Panc1 (cell line): ENCODE results near the gene LYPD6. TPM values are rescaled to one million over a fixed set of nuclear protein-coding genes. Genes with fewer than 3 reads are reported as not detected.

ENCODE experiments used
- ATAC-seq: fragments of 200-7000 bp; cut with Tn5 transposase; 2 replicates; pipeline ENCODE4 v1.9.1; 2020; ENCODE audit warnings: mild to moderate bottlenecking, moderate library complexity
- BruUV-seq: library from RNA; stranded (reverse); fragments of 400-500 nt; replicated peaks from 2 replicates; lab custom pipeline; 2021; lab: Mats Ljungman, UMichigan
- CTCF ChIA-PET: fragments of 300-600 bp; sonication (Branson Sonifier 250); formaldehyde crosslinking; loops from one replicate; lab custom pipeline; 2022; ENCODE audit warnings: antibody characterized with exemption; lab: Charles Lee
- POLR2A ChIA-PET: fragments of 300-600 bp; sonication (Branson Sonifier 250); formaldehyde crosslinking; loops from one replicate; lab custom pipeline; 2022; ENCODE audit warnings: antibody characterized with exemption; lab: Charles Lee
- DNase-seq: peaks from one replicate; pipeline ENCODE4 v3.0.0-alpha.2; 2010; ENCODE audit warnings: low read depth, low spot score
- H3K27ac ChIP-seq: 2 replicates; pipeline ENCODE4 v1.5.1; 2011; ENCODE audit warnings: mild to moderate bottlenecking, low read length, inconsistent platforms
- H3K27me3 ChIP-seq: fragments of 200-500 bp; sonication (Bioruptor generic); 2 replicates; pipeline ENCODE4 v1.6.0; 2014; ENCODE audit warnings: low read length, inconsistent platforms; ENCODE audit not compliant: control insufficient read depth, insufficient read depth
- H3K36me3 ChIP-seq: fragments of 200-500 bp; sonication (Bioruptor generic); 2 replicates; pipeline ENCODE4 v1.5.1; 2014; ENCODE audit warnings: inconsistent platforms, mild to moderate bottlenecking, low read length, moderate library complexity; ENCODE audit not compliant: control insufficient read depth, insufficient read depth
- H3K4me1 ChIP-seq: 2 replicates; pipeline ENCODE4 v1.5.1; 2011; ENCODE audit warnings: inconsistent platforms, mild to moderate bottlenecking, low read length, moderate library complexity; ENCODE audit not compliant: control insufficient read depth, insufficient read depth
- H3K4me3 ChIP-seq, 2 experiments: 2 replicates each; pipeline ENCODE4 v1.5.1; 2011 to 2012; ENCODE audit warnings: low read depth in 2 of 2, low read length in 2 of 2, mild to moderate bottlenecking in 2 of 2, inconsistent platforms in 1 of 2, moderate library complexity in 1 of 2
- H3K9me3 ChIP-seq: fragments of 200-500 bp; sonication (Bioruptor generic); 2 replicates; pipeline ENCODE4 v1.5.1; 2014; ENCODE audit warnings: low read depth, mild to moderate bottlenecking, inconsistent platforms, low read length, moderate library complexity; ENCODE audit not compliant: control insufficient read depth, insufficient read depth
- CTCF ChIP-seq: fragments of 450-650 bp; IDR thresholded peaks from 2 replicates; pipeline ENCODE4 v1.5.1; 2017; ENCODE audit warnings: mild to moderate bottlenecking
- POLR2AphosphoS5 ChIP-seq: IDR thresholded peaks from 2 replicates; pipeline ENCODE4 v1.6.1; 2012; ENCODE audit warnings: mild to moderate bottlenecking, low read depth, low read length, moderate library complexity
- SIN3A ChIP-seq: IDR thresholded peaks from 2 replicates; pipeline ENCODE4 v1.6.1; 2012; ENCODE audit warnings: low read depth, mild to moderate bottlenecking, low read length, moderate library complexity, borderline replicate concordance; ENCODE audit not compliant: insufficient read depth
- TCF7L2 ChIP-seq: IDR thresholded peaks from 2 replicates; pipeline ENCODE4 v1.6.1; 2011; ENCODE audit warnings: mild to moderate bottlenecking, low read depth, low read length, inconsistent platforms
- in situ Hi-C: cut with HindIII; loops from 2 replicates; pipeline ENCODE4 v1.10.0; 2016; ENCODE audit warnings: low sequenced_read_pairs, low pct_unique_long_range_greater_than_20kb
- intact Hi-C: fragments of 100-400 bp; cut with micrococcal nuclease; formaldehyde crosslinking; loops from one replicate; pipeline ENCODE4 v1.10.0; 2022; ENCODE audit not compliant: unreplicated experiment
- total RNA-seq: library from RNA; stranded (reverse); gene quantifications from one replicate; pipeline ENCODE4 v1.2.1, GENCODE V29; 2021; ENCODE audit not compliant: unreplicated experiment
- TF ChIP-seq, protein P1 (sequence below), 2 experiments: IDR thresholded peaks; 2 replicates each; pipeline ENCODE4 v1.6.1; 2011 to 2012; ENCODE audit warnings: low read depth in 2 of 2, control low read depth in 1 of 2, low read length in 1 of 2, mild to moderate bottlenecking in 1 of 2, moderate library complexity in 1 of 2; ENCODE audit not compliant: insufficient read depth in 1 of 2

Gene LYPD6
- total RNA-seq, 1 experiment from 2014 or later: 0.31 TPM

DNA sequence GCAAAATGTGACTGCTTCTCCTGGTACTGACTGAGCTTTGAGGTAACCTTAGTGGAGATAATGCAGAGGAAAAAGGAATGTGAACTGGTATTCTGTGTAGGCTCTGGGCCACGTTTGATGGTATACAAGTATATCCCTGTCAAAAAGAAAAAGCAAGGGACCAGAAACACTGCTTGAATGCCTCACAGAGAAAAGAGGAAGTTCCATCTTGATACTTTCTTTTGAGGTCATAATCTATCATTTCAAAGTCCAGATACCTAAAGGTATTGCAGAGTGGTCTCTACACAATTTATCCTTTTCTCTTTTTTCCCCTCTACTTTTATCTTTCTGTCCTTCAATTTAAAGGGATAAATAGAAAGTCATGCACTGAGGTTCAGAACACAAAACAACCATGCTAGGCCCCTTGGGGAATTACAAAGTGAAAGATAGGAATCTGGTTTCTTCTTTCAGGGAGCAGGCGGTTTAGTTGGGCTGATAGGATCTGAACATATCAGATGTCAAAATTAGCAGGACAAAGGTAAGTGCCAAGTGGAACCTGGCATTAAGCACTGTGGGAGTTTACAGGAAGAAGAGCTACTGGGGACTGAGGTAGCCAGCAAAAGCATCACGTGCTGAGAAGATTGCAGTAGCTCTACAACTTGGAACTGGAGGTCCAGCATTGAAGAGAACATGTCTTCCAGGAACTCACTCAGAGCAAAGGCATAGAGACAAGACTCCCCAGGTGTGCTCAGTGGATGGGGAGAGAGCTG lies 121.2 kb downstream of the LYPD6 start:
- ChIA-PET CTCF (no interaction called here), POLR2A (no interaction called here)
- ATAC-seq: no peak

DNA sequence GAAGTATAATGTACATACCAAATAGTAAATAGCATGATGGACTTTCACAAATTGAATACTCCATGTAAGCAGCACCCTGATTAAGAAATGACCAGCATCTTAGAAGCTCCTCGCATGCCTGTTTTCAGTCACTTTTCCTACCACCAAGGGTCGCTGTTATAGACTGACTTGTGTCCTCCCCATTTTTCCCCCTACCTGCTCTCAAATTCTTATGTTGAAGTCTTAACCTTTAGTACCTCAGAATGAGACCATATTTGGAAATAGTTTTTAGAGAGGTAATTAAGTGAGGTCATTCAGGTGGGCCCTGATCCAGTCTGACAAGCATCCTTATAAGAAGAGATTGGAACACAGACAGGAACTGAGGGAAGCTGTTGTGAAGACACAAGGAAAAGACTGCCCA lies 125.9 kb downstream of the LYPD6 start:
- CTCF ChIA-PET: interaction anchor here (0.5 kb wide), 1 partner anchor 11 kb away, joined by 10 read pairs; no protein-coding TSS in a partner anchor
- no TSS peak for BruUV-seq
- in situ Hi-C loops: no loop called here
- no peak overlapping the region for H3K27ac ChIP-seq
- no peaks in the 10 kb centered on the region for H3K9me3 ChIP-seq
- no peak for ATAC-seq
- POLR2A ChIA-PET: no interaction called here
- TF ChIP-seq, protein P1, sequence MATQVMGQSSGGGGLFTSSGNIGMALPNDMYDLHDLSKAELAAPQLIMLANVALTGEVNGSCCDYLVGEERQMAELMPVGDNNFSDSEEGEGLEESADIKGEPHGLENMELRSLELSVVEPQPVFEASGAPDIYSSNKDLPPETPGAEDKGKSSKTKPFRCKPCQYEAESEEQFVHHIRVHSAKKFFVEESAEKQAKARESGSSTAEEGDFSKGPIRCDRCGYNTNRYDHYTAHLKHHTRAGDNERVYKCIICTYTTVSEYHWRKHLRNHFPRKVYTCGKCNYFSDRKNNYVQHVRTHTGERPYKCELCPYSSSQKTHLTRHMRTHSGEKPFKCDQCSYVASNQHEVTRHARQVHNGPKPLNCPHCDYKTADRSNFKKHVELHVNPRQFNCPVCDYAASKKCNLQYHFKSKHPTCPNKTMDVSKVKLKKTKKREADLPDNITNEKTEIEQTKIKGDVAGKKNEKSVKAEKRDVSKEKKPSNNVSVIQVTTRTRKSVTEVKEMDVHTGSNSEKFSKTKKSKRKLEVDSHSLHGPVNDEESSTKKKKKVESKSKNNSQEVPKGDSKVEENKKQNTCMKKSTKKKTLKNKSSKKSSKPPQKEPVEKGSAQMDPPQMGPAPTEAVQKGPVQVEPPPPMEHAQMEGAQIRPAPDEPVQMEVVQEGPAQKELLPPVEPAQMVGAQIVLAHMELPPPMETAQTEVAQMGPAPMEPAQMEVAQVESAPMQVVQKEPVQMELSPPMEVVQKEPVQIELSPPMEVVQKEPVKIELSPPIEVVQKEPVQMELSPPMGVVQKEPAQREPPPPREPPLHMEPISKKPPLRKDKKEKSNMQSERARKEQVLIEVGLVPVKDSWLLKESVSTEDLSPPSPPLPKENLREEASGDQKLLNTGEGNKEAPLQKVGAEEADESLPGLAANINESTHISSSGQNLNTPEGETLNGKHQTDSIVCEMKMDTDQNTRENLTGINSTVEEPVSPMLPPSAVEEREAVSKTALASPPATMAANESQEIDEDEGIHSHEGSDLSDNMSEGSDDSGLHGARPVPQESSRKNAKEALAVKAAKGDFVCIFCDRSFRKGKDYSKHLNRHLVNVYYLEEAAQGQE (IDR thresholded peaks at IDR 0.05; ENCODE audit: insufficient read depth in 1 of 2, low read depth in 2 of 2, low read length in 1 of 2): no peak
- peak; percentile 14; the same call in 1 of the 2 replicates for TF ChIP-seq CTCF
- TF ChIP-seq TCF7L2: no peak
- no peak for TF ChIP-seq POLR2AphosphoS5
- no peak for TF ChIP-seq SIN3A
- no peak for DNase-seq
- H3K36me3 ChIP-seq: no peaks in the 10 kb centered on the region
- H3K27me3 ChIP-seq: no peaks in the 10 kb centered on the region
- H3K4me3 ChIP-seq: no peak overlapping the region
- no peaks in the 10 kb centered on the region for H3K4me1 ChIP-seq
- intact Hi-C loops: no loop called here

More for the DNA sequence above, 121.2 kb downstream of the LYPD6 start:
- no peaks in the 10 kb centered on the region for H3K4me1 ChIP-seq
- in situ Hi-C loops (no loop called here), intact Hi-C loops (no loop called here)
- no peaks in the 10 kb centered on the region for H3K27me3 ChIP-seq
- H3K9me3 ChIP-seq: no peaks in the 10 kb centered on the region
- no peaks in the 10 kb centered on the region for H3K36me3 ChIP-seq
- no peak overlapping the region for H3K4me3 ChIP-seq
- no peak overlapping the region for H3K27ac ChIP-seq
- TF ChIP-seq CTCF: no peak
- TF ChIP-seq, protein P1 (IDR thresholded peaks at IDR 0.05; ENCODE audit: insufficient read depth in 1 of 2, low read depth in 2 of 2, low read length in 1 of 2): no peak
- no peak for TF ChIP-seq TCF7L2
- no peak for TF ChIP-seq POLR2AphosphoS5
- no peak for TF ChIP-seq SIN3A
- no TSS peak for BruUV-seq
- DNase-seq: no peak
